ENCODE results near the gene U2AF2.

- TF ChIP-seq POLR2A (IDR thresholded peaks at IDR 0.05) (no peak), CTCF (IDR thresholded peaks at IDR 0.05) (no peak), POLR2AphosphoS5 (IDR thresholded peaks at IDR 0.05; ENCODE audit: insufficient read depth in 1 of 2, low read depth in 1 of 2) (no peak)
Measured at GRCh38 chr19:55644191-55644833, 10.5 kb upstream of the U2AF2 start.

All from vagina (tissue), 2 donors.